ENCODE measurements around the gene RTP5. TPM values are rescaled to one million over a fixed set of nuclear protein-coding genes. Genes with fewer than 3 reads are reported as not detected.
A peak's percentile ranks its signal among the peaks of the same experiment; 100 is the strongest.

Gene RTP5
- total and polyA plus RNA-seq, 2 of the 8 experiments (the other 6 are each of a cell fraction or from before 2014, with no cell fraction given): not detected

- DNase-seq (ENCODE audit: low read depth in 1 of 2, low spot score in 2 of 2): peak in 1 of 2 experiments; percentile 41
- Histone ChIP-seq H3K56ac (replicated peaks; ENCODE audit: insufficient read length, low read depth, low read length) (no peak overlapping the region), H2BK5ac (ENCODE audit: low read depth, low read length) (no peak overlapping the region), H3K18ac (ENCODE audit: extremely low read depth, low read length) (no peak overlapping the region), H3K36me3 (ENCODE audit: control insufficient read depth in 2 of 4, insufficient read depth in 4 of 4, low read length in 3 of 4) (no peaks in the 10 kb centered on the region), H3K23me2 (ENCODE audit: low read depth, low read length) (no peaks in the 10 kb centered on the region; the same call in 1 of the 2 replicates), H2BK15ac (ENCODE audit: low read length) (no peak overlapping the region), H3K4me3 (ENCODE audit: extremely low read depth in 1 of 4, insufficient read depth in 2 of 4, low read depth in 3 of 4, low read length in 4 of 4) (peak overlapping the region in 1 of 4 experiments; percentile 61; a peak in 1 of 8 replicates), H3K79me1 (ENCODE audit: low read depth, low read length) (no peaks in the 10 kb centered on the region), H3K23ac (ENCODE audit: insufficient read length) (no peak overlapping the region), H3K79me2 (ENCODE audit: control insufficient read depth in 1 of 2, insufficient read depth in 2 of 2, low read length in 2 of 2) (no peaks in the 10 kb centered on the region), H3K4ac (replicated peaks; ENCODE audit: insufficient read length, low read depth, low read length) (no peak overlapping the region), H4K91ac (replicated peaks; ENCODE audit: insufficient read length, low read length) (no peak overlapping the region), H3K14ac (ENCODE audit: insufficient read length) (no peak overlapping the region), H3K27me3 (replicated peaks in 1 of 4; ENCODE audit: control insufficient read depth in 3 of 4, extremely low read depth in 1 of 4, insufficient read depth in 3 of 4, low read length in 3 of 4) (peaks cover 0 to 15% (median 11%) of the 10 kb centered on the region in 4 experiments; a peak in 4 of 7 replicates), H2AFZ (ENCODE audit: low read length) (no peak overlapping the region), H4K8ac (ENCODE audit: extremely low read depth, insufficient read depth, low read length) (no peak overlapping the region), H2BK120ac (replicated peaks; ENCODE audit: low read depth, low read length) (no peak overlapping the region), H3K9ac (replicated peaks in 1 of 4; ENCODE audit: extremely low read depth in 1 of 4, low read depth in 3 of 4, low read length in 3 of 4) (no peak overlapping the region), H4K20me1 (replicated peaks in 1 of 2; ENCODE audit: control insufficient read depth in 1 of 2, insufficient read depth in 2 of 2, low read length in 2 of 2) (no peaks in the 10 kb centered on the region), H3K9me3 (ENCODE audit: insufficient read depth in 2 of 2, low read depth in 1 of 2, low read length in 1 of 2) (no peaks in the 10 kb centered on the region), H2AK5ac (ENCODE audit: low read depth, low read length) (no peak overlapping the region), H4K5ac (ENCODE audit: insufficient read length, low read depth, low read length) (no peak overlapping the region), H3K4me1 (replicated peaks in 1 of 4; ENCODE audit: control insufficient read depth in 3 of 4, insufficient read depth in 4 of 4, low read length in 3 of 4) (peaks cover 0 to 4% (median 0%) of the 10 kb centered on the region in 4 experiments; a peak in 1 of 7 replicates), H3K27ac (ENCODE audit: low read depth, low read length) (no peak overlapping the region), H2BK20ac (ENCODE audit: low read length) (0 out of 2 replicates have a peak overlapping the region, but pooled peaks have one; percentile 55), H2BK12ac (ENCODE audit: low read depth, low read length) (no peak overlapping the region), H3K4me2 (ENCODE audit: insufficient read depth in 1 of 2, low read depth in 2 of 2, low read length in 2 of 2) (0 out of 4 replicates have a peak overlapping the region, but pooled peaks of 1 of the 2 experiments have one; percentile 40)
- WGBS, 2 experiments (ENCODE audit: extremely low coverage in 1 of 2, insufficient coverage in 1 of 2, insufficient read length in 1 of 2, insufficient replicate concordance in 2 of 2, low coverage in 1 of 2, low lambda C conversion rate in 2 of 2, missing lambda C conversion rate in 1 of 2): 89% methylated on average over 35 of the region's 37 CpGs; no CpG with 5 or more reads in 1 of the 2 experiments
- TF ChIP-seq KDM4A (IDR thresholded peaks at IDR 0.05; ENCODE audit: low read depth, low read length, severe bottlenecking) (no peak), ATF2 (IDR thresholded peaks at IDR 0.05; ENCODE audit: low read length) (no peak), SUZ12 (IDR thresholded peaks at IDR 0.05; ENCODE audit: low read length) (no peak), CTBP2 (IDR thresholded peaks at IDR 0.05; ENCODE audit: borderline replicate concordance, insufficient read depth, insufficient read length, low read length) (no peak), GABPA (IDR thresholded peaks at IDR 0.05; ENCODE audit: borderline replicate concordance, insufficient read depth, low read length) (no peak), MAFK (IDR thresholded peaks at IDR 0.05; ENCODE audit: low read depth, low read length) (no peak), ZNF274 (IDR thresholded peaks at IDR 0.05; ENCODE audit: borderline replicate concordance, extremely low read depth, low read length) (no peak)
- POLR2A ChIA-PET (ENCODE audit: partially characterized antibody): interaction anchor here (2.5 kb wide), 1 partner anchor 15 kb away, joined by 6 read pairs; no protein-coding TSS in a partner anchor
- CTCF ChIA-PET (ENCODE audit: partially characterized antibody): interaction anchor here (1.2 to 2.5 kb wide), 5 partner anchors 9 to 33 kb away, joined by 3 to 8 read pairs (median 3); no protein-coding TSS in a partner anchor
- FAIRE-seq: no peak
Measured at GRCh38 chr2:241844831-241845578, 24.5 kb upstream of the RTP5 start.
